ENCODE data around the gene DDX1.

Gene DDX1

DNA sequence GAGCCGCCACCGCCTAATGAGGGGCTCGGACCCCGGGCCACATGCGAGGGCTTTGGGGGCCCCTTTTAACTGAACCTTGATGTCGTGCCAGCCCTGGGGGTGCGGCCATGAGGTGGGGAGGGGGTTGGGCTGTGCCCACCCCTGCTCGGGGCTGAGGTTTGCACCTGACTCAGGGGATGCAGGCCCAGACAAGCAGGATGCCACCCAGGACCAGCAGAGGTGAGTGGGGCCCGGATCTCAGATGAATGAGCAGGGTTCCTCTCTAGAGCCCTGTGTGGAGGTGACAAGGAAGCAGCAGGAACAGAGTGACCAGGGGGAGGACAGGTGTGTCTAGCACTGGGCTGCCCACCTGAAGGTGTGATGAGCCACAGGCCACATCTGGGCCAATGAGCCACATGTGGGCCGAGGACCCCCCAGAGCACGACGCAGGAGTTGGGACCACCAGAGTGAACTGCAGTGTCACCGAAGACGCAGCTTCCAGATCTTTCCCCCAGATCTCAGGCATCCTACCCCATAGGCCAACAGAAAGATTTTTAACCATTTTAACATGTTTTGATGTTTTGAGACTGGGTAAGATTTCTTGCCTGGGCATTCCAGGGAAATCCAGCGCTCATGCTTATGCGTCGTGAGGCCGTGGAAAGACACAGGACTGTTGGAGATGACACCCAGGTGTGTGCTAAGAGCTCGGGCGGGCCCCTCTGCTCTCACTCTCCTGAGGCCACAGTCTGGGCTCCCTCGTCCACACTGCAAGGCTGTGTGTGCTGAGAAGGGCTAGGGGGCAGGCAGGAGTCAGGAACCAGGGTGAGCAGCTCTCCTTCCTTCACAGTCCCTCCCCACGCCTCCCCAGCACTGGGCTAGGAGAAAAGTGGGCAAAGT lies 73.6 kb downstream of the DDX1 start:
- no peak for DNase-seq

DNA sequence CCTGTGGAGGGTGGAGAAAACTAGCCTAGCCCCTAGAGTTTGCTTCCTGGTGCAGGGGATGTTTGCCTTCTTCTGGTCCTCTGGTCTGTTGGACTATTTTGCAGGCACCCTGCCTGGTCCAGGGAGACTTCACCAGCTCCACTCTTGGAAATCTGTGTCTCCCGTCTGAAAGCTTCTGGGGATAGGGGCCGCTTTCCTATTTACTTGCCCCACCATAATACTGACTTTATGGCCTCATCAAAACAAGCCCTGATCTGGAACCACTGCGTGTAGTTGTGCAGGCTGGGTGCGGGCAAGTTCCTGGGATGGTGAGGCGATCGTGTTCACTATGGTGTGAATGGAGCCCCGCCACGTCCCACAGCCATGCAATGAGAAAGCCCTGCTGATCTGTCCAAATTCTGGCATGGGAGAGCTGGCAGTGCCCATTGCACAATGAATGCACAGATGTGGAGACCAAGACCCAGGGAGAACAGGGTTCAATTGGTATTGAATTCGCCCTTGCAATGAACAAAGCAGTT lies 74.3 kb downstream of the DDX1 start:
- DNase-seq: no peak

DNA sequence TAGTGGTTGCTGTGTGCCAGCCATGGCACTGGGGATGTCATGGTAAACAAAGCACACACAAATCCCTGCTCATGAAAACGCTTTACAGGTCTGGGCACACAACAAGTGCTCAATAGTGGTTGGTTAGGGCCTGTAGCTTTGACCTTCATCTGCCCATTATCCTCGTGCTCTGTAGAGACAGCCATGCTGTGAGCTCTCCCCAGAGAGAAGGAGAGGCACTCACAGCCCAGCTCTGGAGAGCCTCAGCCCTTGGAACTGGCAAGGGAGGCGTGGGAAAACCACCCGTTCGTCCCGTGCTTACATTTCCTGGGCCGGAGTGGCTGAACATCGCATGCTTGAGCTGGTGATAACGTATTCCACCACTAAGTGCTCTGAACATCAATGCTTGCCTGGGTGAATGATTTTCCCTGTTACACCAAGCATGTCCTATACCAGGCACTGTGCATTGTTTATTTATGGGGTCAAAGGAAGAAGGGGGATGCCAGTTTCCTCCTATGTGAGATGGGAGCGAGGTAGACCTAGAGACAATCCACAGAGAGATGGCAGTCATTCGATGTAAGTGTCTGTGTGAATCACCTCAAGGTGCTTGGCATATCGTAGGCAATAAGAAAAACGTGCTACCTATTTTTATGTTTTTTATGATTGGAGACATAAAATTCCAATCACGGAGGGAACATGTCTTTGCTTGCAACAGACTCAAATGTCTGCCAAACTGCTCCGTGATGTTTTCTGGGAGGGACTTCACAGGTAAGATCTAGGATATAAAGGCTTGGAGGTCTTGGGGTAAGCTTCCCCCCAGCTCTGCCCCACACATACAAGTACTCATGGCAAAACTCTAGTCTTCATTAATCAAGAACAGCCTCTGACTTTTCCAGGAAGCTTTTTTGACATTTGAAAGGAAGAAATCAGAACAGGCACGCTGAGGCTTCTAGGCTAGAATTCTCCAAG lies 75.5 kb downstream of the DDX1 start:
- DNase-seq: no peak

GRCh38 chr2:15667809-15668556 lies 76.3 kb downstream of the DDX1 start:
- DNase-seq: no peak

GRCh38 chr2:15668611-15669305 lies 77.1 kb downstream of the DDX1 start:
- no peak for DNase-seq

GRCh38 chr2:15669375-15669910 lies 77.8 kb downstream of the DDX1 start:
- DNase-seq: no peak

GRCh38 chr2:15670469-15670868 lies 78.8 kb downstream of the DDX1 start:
- DNase-seq: no peak

GRCh38 chr2:15670981-15671380 lies 79.3 kb downstream of the DDX1 start:
- no peak for DNase-seq

- DNase-seq: no peak
These were observed 79.7 kb downstream of the DDX1 start for GRCh38 chr2:15671409-15671808.

DNA sequence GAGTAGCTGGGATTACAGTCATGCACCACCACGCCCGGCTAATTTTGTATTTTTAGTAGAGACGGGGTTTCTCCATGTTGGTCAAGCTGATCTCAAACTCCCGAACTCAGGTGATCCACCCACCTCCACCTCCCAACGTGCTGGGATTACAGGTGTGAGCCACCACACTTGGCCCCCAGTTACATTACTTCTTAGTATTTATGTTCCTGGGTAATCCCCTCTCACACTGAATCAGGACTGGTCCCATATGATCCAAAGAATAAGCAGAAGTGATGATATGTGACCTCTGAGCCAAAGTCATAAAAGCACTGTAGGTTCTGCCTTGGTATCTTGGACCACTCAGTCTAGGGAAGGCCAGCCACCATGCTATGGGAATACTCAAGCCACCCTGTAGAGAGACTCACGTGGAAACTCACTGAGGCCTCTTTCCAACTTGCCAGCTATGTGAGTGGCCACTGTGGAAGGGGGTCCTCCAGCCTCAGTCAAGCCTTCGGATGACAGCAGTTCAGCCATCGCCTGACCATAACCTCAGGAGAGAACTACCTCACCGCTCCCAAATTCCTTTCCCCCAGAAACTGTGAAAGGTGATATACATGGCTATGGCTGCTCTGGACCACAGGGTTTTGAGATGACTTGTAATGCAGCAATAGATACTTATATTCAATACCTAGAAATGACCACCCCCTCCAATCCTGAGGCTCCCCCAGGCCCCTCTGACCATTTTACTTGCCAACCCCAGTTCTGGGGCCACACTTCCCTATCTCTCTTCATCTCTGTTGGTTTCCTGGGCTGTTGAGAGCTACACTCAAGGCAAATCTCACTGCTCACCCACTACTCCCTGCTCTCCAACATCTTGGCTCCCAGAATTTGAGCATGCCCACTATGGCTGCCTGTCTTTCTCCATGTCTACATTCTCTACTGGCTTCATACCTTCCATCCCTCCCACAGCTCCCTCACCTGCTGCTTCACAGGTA lies 80.5 kb downstream of the DDX1 start:
- DNase-seq: no peak

DNA sequence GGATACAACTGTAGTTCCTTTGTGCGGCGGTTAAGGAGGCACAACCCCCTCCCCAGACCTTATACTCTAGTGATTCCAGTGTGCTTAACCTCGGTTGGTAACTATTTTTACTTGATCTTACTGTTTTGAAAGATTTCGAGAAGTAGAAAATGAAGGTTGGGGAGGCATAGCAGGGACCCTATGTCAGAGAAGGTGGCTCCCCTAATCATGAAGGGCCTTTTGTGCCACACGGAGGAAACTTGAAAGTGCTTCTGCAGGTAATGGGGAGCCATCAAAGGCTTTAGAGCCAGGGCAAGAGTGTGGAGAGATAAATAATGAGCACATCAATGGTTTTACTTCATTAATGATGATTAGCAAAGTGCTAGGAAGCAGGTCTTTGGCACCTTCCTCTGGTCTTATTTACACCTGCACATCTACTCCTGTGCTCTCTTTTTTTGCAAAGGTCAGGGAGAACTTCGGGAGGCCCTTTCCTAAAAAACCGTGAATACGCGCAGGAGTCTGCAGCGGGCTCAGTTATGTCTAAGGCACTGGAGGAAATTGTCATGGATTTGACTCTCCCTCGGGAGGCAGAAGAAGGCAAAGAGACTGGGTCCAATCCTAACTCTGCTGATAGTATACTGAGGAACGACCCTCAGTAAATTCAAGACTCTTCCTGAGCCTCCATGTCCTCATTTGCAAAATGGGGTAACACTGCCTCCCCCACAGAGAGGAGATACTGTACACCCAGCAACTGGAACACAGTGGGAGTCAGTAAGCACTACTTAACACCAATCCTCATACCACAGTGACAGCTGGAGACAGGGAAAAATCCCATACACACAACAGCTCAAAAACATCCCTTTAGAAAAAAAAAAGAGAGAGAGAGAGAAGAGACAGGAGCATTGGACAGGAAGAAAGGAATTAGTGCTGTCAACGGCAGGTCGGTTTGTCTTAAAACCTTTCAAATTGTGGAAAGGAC lies 81.6 kb downstream of the DDX1 start:
- no peak for DNase-seq

DNA sequence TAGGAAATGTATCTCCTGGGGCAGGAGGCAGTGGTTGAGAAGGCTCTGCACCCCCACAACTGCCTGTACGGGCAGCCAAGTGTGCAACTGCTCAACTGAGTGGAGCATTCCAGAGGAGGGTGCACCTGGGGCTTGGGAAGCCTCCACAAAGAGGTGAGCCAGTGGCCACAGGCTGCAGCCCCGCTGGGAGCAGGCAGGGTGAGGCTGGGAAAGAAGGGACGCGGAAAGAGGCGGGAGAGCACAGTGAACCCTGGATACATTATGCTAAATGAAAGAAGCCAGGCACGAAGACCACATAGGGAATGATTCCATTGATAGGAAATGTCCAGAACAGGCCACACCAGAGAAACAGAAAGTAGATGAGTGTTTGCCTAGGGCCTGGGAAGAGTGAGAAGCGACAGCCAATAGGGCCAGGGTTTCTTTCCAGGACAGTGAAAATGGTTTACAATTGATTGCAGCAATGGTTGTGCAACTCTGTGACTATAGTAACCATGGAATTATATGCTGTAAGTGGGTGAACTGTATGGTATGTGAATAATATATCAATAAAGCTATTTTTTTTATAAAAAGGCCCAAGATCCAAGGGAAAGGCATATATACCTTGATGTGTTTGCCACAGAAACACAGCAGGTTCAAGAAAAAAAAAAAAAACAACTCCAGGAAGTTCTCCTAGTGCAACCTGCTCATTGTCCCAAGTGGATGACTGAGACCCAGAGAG lies 82.4 kb downstream of the DDX1 start:
- no peak for DNase-seq

- DNase-seq: no peak
These were observed 83.2 kb downstream of the DDX1 start for GRCh38 chr2:15674637-15675455.

- no peak for DNase-seq
These were observed 84.0 kb downstream of the DDX1 start for GRCh38 chr2:15675456-15676195.

GRCh38 chr2:15677141-15677843 lies 85.6 kb downstream of the DDX1 start:
- no peak for DNase-seq

- DNase-seq: no peak
These were observed 86.7 kb downstream of the DDX1 start for GRCh38 chr2:15678346-15678745.
